HEK293 (cell line): ENCODE results near the gene PLEKHH3.
A peak's percentile ranks its signal among the peaks of the same experiment; 100 is the strongest.

ENCODE experiments used
- BCL11A ChIP-seq: fragments of 450-650 bp; formaldehyde crosslinking; IDR thresholded peaks from 2 replicates; pipeline ENCODE4 v1.5.1; 2016; ENCODE audit warnings: low read depth, missing biosample characterization, missing genetic modification characterization
- EGR2 ChIP-seq: fragments of 450-650 bp; formaldehyde crosslinking; IDR thresholded peaks from 2 replicates; pipeline ENCODE4 v1.5.1; 2016; ENCODE audit warnings: low read depth, missing biosample characterization, missing genetic modification characterization
- HOXD13 ChIP-seq: sonication (generic); formaldehyde crosslinking; IDR thresholded peaks from 2 replicates; pipeline ENCODE4 v1.8.0; 2022; ENCODE audit warnings: missing genetic modification reagents, borderline replicate concordance
- KLF8 ChIP-seq: fragments of 450-650 bp; formaldehyde crosslinking; IDR thresholded peaks from 2 replicates; pipeline ENCODE4 v1.5.1; 2016; ENCODE audit warnings: missing biosample characterization, missing genetic modification characterization
- KLF9 ChIP-seq: fragments of 450-650 bp; formaldehyde crosslinking; IDR thresholded peaks from 2 replicates; pipeline ENCODE4 v1.5.1; 2016; ENCODE audit warnings: missing biosample characterization, missing genetic modification characterization, low read depth
- PBX3 ChIP-seq: sonication (generic); formaldehyde crosslinking; IDR thresholded peaks from 2 replicates; pipeline ENCODE4 v1.8.1; 2022; ENCODE audit warnings: mild to moderate bottlenecking, moderate library complexity, missing genetic modification reagents
- PRDM10 ChIP-seq: fragments of 450-650 bp; formaldehyde crosslinking; IDR thresholded peaks from 2 replicates; pipeline ENCODE4 v1.5.1; 2016; ENCODE audit warnings: missing biosample characterization, missing genetic modification characterization
- PRDM4 ChIP-seq: fragments of 450-650 bp; formaldehyde crosslinking; IDR thresholded peaks from 2 replicates; pipeline ENCODE4 v1.5.1; 2017; ENCODE audit warnings: missing biosample characterization, missing genetic modification characterization
- PRDM6 ChIP-seq: fragments of 450-650 bp; formaldehyde crosslinking; IDR thresholded peaks from 2 replicates; pipeline ENCODE4 v1.5.1; 2017; ENCODE audit warnings: missing biosample characterization, missing genetic modification characterization
- ZBTB20 ChIP-seq: fragments of 450-650 bp; formaldehyde crosslinking; IDR thresholded peaks from 2 replicates; pipeline ENCODE4 v1.5.1; 2016; ENCODE audit warnings: missing biosample characterization, missing genetic modification characterization
- ZNF10 ChIP-seq: fragments of 450-650 bp; formaldehyde crosslinking; IDR thresholded peaks from 2 replicates; pipeline ENCODE4 v1.5.1; 2017; ENCODE audit warnings: missing biosample characterization, missing genetic modification characterization
- ZNF148 ChIP-seq: fragments of 450-650 bp; formaldehyde crosslinking; IDR thresholded peaks from 2 replicates; pipeline ENCODE4 v1.5.0; 2017; ENCODE audit warnings: missing biosample characterization, missing genetic modification characterization, borderline replicate concordance
- ZNF174 ChIP-seq: fragments of 450-650 bp; formaldehyde crosslinking; IDR thresholded peaks from 2 replicates; pipeline ENCODE4 v1.5.0; 2017; ENCODE audit warnings: missing biosample characterization, mild to moderate bottlenecking, missing genetic modification characterization
- ZNF19 ChIP-seq: fragments of 450-650 bp; formaldehyde crosslinking; IDR thresholded peaks from 2 replicates; pipeline ENCODE4; 2016; ENCODE audit warnings: missing biosample characterization, missing genetic modification characterization, low read depth
- ZNF202 ChIP-seq: fragments of 450-650 bp; formaldehyde crosslinking; IDR thresholded peaks from 2 replicates; pipeline ENCODE4 v1.5.1; 2016; ENCODE audit warnings: missing biosample characterization, missing genetic modification characterization, borderline replicate concordance
- ZNF24 ChIP-seq: fragments of 450-650 bp; formaldehyde crosslinking; IDR thresholded peaks from 2 replicates; pipeline ENCODE4 v1.5.1; 2016; ENCODE audit warnings: missing biosample characterization, missing genetic modification characterization
- ZNF248 ChIP-seq: fragments of 450-650 bp; formaldehyde crosslinking; IDR thresholded peaks from 2 replicates; pipeline ENCODE4 v1.5.1; 2017; ENCODE audit warnings: missing biosample characterization, missing genetic modification characterization
- ZNF335 ChIP-seq: fragments of 450-650 bp; formaldehyde crosslinking; conservative IDR thresholded peaks from 2 replicates; pipeline ENCODE4 v1.5.1; 2016; ENCODE audit warnings: missing biosample characterization, missing genetic modification characterization
- ZNF391 ChIP-seq: fragments of 450-650 bp; formaldehyde crosslinking; IDR thresholded peaks from 2 replicates; pipeline ENCODE4 v1.5.1; 2016; ENCODE audit warnings: low read depth, missing biosample characterization, missing genetic modification characterization, borderline replicate concordance
- ZNF398 ChIP-seq: fragments of 450-650 bp; formaldehyde crosslinking; IDR thresholded peaks from 2 replicates; pipeline ENCODE4 v1.5.1; 2017; ENCODE audit warnings: missing biosample characterization, missing genetic modification characterization
- ZNF404 ChIP-seq: fragments of 450-650 bp; formaldehyde crosslinking; IDR thresholded peaks from 2 replicates; pipeline ENCODE4 v1.5.1; 2017; ENCODE audit warnings: missing biosample characterization, missing genetic modification characterization
- ZNF426 ChIP-seq: fragments of 450-650 bp; formaldehyde crosslinking; IDR thresholded peaks from 2 replicates; pipeline ENCODE4 v1.5.1; 2017; ENCODE audit warnings: missing biosample characterization, missing genetic modification characterization, mild to moderate bottlenecking, inconsistent platforms, moderate library complexity
- ZNF561 ChIP-seq: fragments of 450-650 bp; IDR thresholded peaks from 2 replicates; pipeline ENCODE4 v1.5.1; 2018; ENCODE audit warnings: missing biosample characterization, missing genetic modification characterization, borderline replicate concordance
- ZNF621 ChIP-seq: fragments of 450-650 bp; formaldehyde crosslinking; IDR thresholded peaks from 2 replicates; pipeline ENCODE4 v1.5.1; 2017; ENCODE audit warnings: missing biosample characterization, missing genetic modification characterization
- ZNF624 ChIP-seq: fragments of 450-650 bp; formaldehyde crosslinking; IDR thresholded peaks from 2 replicates; pipeline ENCODE4 v1.5.1; 2017; ENCODE audit warnings: missing biosample characterization, missing genetic modification characterization

PLEKHH3 gene

GRCh38 chr17:42681976-42682721 is 5.4 kb upstream of the PLEKHH3 start, which contains the start of gene CNTNAP1 (continued):
- TF ChIP-seq HOXD13 (CRISPR knock-in tag), result no peak
- TF ChIP-seq ZNF624, result no peak
- TF ChIP-seq ZNF404 (tag by site-specific recombination), result no peak
- TF ChIP-seq ZNF561 (tag by site-specific recombination), result peak; percentile 14; the same call in 1 of the 2 replicates
- peak; percentile 96 for TF ChIP-seq PRDM4 (tag by site-specific recombination)
- 0 out of 2 replicates have a peak, but pooled peaks have one; percentile 29 for TF ChIP-seq EGR2
- no peak for TF ChIP-seq ZNF148 (tag by site-specific recombination)
- no peak for TF ChIP-seq PBX3 (CRISPR knock-in tag)
- TF ChIP-seq ZNF621, result no peak
- peak; percentile 45; the same call in 1 of the 2 replicates for TF ChIP-seq ZNF391 (tag by site-specific recombination)
- TF ChIP-seq PRDM6 (tag by site-specific recombination), result no peak
- no peak for TF ChIP-seq ZNF248 (tag by site-specific recombination)
- TF ChIP-seq BCL11A (tag by site-specific recombination), result 0 out of 2 replicates have a peak, but pooled peaks have one; percentile 15
- TF ChIP-seq ZBTB20 (tag by site-specific recombination), result no peak; the same call in 1 of the 2 replicates
- peak; percentile 82 for TF ChIP-seq PRDM10 (tag by site-specific recombination)
- TF ChIP-seq ZNF24 (tag by site-specific recombination), result no peak; the same call in 1 of the 2 replicates
- peak; percentile 52; the same call in 1 of the 2 replicates for TF ChIP-seq KLF9 (tag by site-specific recombination)
- no peak for TF ChIP-seq ZNF202
- no peak for TF ChIP-seq ZNF174 (tag by site-specific recombination)
- no peak for TF ChIP-seq ZNF10 (tag by site-specific recombination)
- TF ChIP-seq KLF8, result peak; percentile 62
- peak; percentile 93 for TF ChIP-seq ZNF398 (tag by site-specific recombination)
- TF ChIP-seq ZNF426 (tag by site-specific recombination), result no peak
- TF ChIP-seq ZNF19 (tag by site-specific recombination), result no peak
- peak; percentile 91 for TF ChIP-seq ZNF335 (tag by site-specific recombination)
